A549 treated with RU486 at 1 μM for 4 hours (cell line): ENCODE data around the gene CST1. TPM values are rescaled to one million over a fixed set of nuclear protein-coding genes. Genes with fewer than 3 reads are reported as not detected.

ENCODE experiments used
- total RNA-seq: library from RNA; stranded (reverse); fragments of 200-300 nt; extraction: Qiagen RNA extraction; gene quantifications from 5 replicates; pipeline ENCODE4 v1.2.3, GENCODE V29; 2022; ENCODE audit warnings: low read depth

Gene CST1, protein sequence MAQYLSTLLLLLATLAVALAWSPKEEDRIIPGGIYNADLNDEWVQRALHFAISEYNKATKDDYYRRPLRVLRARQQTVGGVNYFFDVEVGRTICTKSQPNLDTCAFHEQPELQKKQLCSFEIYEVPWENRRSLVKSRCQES
- 0.72 to 1.2 TPM (median 0.85 TPM) in 5 replicates for total RNA-seq

DNA sequence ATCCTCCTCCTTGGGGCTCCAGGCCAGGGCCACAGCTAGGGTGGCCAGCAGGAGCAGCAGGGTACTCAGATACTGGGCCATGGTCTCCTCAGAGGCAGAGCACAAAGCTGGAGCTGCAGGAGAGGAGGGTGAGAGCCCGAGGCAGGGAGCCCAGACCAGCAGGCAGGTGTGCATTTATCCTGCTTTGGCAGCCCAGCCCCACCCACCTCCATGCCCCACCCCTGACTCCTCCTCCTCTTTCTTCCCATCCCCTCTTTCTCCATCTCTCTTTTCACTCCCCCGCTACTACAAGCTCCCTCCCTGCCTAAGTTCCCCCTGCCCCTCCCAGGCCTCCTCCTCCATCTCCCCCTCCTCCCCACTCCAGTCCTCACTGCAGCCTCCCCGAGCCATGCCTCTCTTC, at the start of gene CST1:
Gene CST1 (minus strand): TSS at position 150 of the 400 bp plus-strand sequence. CDS start 69 bp downstream, at position 81.

Other genes starting within 250 kb of the CST1 start
- gene CST9L, start 182.5 kb downstream of the CST1 start, total RNA-seq, result not detected in 5 replicates
- not detected in 5 replicates for gene CST9, start 145.0 kb downstream of the CST1 start, total RNA-seq
- gene CST3, start 113.0 kb downstream of the CST1 start, total RNA-seq, result 228 to 416 TPM (median 390 TPM) in 5 replicates
- gene CST4, start 61.9 kb downstream of the CST1 start, total RNA-seq, result not detected in 5 replicates
- 0.23 to 0.53 TPM (median 0.38 TPM) in 3 of 5 replicates, not detected in the others for gene CST2, start 75.8 kb upstream of the CST1 start, total RNA-seq
- not detected in 5 replicates for gene CST5, start 128.8 kb upstream of the CST1 start, total RNA-seq
- not detected in 5 replicates for gene GGTLC1, start 237.8 kb upstream of the CST1 start, total RNA-seq